HG03159 (cell line): ENCODE data around the gene IDI2.
"Not testable (repeated sequence)": the region's sequence is repeated elsewhere in the genome, so short reads cannot be mapped to it uniquely, and the experiment has no call there.

ENCODE experiments used
- ATAC-seq: cut with Tn5 transposase; IDR thresholded peaks from one replicate; pipeline ENCODE4 v1.9.1; 2021; ENCODE audit warnings: mild to moderate bottlenecking, moderate library complexity; ENCODE audit not compliant: unreplicated experiment

IDI2 gene

DNA sequence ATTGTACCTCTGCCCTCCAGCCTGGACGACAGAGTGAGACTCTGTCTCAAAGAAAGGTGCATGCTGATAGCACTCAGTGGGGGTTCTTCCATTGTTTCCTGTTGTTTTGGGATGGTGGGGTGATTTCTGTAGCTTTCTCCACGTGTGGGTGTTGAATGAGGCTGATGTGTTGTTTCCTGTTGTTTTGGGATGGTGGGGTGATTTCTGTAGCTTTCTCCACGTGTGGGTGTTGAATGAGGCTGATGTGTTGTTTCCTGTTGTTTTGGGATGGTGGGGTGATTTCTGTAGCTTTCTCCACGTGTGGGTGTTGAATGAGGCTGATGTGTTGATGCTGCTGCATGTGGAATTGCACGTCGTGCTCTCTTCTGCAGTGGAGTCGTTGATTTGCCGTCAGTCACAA lies 15.7 kb downstream of the IDI2 start:
- not testable (repeated sequence) for ATAC-seq

DNA sequence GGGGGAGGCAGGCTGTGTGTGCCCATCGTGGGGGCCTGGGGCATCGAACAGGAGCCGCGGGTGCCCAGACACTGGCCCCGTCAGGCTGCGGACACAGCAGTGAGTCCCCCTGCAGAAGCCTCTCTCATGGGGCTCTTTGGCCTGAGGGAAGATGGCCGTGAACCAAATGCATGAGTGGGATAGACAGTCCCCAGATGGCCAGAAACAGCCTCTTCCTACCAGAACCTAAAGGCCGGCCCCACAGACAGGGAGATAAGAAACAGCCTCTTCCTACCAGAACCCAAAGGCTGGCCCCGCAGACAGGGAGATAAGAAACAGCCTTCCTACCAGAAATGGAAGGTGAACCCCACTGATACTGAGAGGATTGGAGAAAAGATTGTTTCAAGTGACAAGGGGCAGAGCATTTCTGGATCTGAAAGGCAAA lies 16.6 kb downstream of the IDI2 start:
- ATAC-seq, result no peak

DNA sequence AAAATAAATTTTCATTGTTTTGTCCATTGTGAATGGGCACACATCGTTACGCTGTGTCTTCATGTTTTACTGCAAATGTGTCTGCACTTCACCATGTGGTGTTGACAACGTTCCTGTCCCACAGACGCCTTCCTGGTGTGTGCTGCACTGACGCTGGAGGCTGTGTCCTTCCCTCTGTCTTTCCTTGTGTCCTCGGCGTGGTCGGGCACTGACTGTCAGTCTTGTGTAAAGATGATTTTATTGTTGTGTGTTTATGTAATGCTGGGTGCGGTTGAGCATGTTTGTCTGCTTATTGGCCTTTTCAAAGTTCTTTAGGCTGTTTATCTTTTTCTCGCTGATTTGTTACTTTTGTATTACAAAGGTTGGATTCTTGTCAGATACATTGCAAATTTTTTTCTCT lies 18.1 kb downstream of the IDI2 start:
- no peak for ATAC-seq

DNA sequence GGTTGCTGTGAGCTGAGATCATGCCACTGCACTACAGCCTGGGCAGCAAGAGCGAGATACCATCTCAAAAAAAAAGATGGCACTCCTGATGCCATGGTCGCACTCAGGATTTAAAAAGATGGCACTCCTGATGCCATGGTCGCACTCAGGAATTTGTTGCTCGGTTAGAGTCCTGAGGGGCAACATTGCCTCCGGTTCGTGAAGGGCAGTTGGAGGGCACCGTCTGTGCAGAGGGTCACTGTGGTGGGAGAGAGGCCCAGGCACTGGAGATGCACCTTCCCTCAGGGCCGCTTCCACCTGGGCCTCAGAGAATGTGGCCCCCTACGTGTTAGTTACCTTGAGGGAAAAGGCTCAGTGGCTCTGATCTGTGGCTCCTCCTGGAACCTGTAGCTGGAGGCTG lies 19.1 kb downstream of the IDI2 start:
- no peak for ATAC-seq

DNA sequence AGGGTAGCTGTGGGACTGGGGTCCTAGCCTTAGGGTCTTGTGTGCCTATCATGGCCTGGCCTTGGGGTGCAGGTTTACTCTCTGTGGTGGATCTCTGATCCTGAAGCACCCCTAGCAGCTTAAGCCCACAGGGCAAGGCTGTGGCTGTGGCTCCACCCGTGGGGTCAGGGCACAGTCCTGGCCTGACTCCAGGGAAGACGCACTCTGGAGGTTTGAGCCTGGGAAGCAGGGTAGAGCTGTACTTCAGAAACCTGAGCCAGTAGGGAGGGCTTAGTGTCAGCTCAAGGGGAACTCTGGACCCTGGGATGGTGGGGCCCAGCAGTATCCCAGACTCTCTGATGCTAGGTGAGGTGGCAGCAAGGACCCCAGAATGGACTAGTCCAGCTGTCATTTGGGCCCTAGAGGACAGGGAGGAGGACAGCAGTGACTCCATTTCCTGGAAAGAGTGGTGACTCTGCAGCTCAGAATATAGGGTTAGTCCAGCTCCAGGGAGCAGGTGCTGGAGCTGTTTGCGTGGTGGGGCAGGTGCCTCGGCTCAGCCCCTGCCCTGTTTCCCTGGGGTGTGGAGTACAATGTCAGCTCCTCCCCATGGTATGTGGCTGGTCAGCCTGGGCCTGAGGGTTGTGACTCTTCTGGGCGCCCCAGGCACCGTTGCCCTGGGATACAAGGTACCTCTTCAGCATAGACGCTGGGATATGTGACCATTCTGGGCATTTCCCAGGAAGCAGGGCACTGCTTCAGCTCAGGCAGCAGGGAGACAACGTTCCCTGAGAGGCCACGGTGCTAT lies 21.6 kb downstream of the IDI2 start:
- no peak for ATAC-seq

DNA sequence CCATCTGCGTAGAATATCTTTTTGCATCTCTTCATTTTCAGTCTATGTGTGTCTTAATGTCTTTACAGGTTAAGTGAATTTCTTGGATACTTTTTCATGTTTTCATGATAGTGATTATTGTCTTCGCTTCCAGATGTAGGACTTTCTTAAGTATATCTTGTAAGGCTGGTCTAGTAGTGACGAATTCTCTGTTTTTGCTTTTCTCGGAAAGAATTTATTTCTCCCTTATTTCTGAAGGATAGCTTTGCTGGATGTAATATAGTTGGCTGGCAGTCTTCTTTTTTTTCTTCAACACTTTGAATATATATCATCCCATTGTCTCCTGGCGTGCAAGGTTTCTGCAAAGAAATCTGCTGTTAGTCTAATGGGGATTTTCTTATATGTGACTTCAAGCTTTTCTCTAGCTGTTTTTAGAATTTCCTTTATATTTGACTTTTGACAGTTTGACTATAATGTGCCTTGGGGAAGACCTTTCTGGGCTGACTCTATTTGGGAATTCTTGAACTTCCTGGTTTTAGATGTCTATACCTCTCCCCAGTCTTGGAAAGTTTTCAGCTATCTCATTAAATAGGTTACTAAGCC lies 23.1 kb downstream of the IDI2 start:
- ATAC-seq, result no peak

DNA sequence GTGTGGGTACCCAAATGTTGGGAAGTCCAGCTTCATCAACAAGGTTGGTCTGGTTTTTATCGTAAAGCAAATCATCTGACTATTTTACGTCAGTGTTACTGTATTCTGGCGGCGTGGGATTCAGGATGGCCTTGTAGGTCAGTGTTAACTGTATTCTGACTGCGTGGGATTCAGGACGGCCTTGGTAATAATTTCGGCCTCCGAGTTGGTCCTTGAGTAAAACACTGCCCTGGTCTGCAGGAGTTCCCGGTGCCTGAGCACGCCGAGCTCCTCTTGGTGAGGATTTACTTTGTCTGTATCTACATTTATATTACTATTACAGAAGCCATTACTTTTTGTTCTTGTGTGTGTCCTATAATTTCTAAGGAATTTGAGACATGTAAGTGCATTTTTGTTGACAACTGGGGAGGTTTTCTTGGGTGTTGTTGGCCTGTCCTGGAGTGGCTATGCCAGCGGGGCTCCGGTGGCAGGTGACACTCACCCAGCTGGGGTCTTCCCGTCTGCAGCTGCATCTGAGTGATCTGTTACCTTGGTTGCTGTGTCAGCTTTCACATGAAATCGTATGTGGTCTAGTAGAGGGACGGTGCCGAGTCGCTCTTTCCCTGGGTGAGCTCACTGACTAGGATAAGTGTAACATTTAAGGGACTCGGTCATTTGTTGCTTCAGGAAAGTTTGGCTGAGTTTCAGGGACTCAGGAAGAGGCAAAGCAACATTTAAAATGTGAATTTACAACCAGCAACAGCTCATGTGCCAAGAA lies 28.2 kb downstream of the IDI2 start:
- no peak for ATAC-seq

DNA sequence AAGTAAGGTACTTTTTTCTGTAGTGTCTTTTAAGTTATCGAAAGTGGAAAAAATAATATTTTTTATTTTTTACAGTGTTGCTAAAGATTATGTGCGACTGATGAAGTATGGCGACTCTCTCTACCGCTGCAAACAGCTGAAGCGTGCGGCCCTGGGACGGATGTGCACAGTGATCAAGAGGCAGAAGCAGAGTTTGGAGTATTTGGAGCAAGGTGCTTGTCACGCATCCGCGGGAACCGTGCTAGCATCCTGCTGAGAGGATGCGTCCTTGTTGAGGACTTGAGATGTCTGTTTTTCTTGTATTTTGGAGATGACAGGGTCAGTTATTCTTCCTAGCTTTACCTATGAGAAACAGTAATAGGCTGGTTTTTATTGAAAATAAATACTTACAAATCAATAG lies 29.6 kb downstream of the IDI2 start:
- no peak for ATAC-seq

DNA sequence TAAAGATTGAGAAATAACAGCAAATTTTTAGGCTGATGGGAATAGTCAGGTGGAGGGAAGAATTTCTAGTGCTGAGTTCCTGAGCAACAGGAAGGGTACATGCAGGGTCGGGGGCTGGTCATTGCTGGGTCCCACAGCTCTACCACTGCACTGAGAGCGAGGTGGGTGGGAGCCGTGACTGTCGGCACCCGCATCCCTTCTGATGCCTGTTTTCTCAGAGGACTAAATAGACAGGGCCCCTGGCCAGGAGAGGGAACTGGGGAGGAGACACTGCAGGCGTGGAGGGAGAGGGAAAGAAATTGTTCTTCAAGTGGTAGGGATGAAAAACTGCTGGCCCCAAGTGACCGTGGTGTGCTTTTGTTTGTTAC lies 30.1 kb downstream of the IDI2 start:
- no peak for ATAC-seq

DNA sequence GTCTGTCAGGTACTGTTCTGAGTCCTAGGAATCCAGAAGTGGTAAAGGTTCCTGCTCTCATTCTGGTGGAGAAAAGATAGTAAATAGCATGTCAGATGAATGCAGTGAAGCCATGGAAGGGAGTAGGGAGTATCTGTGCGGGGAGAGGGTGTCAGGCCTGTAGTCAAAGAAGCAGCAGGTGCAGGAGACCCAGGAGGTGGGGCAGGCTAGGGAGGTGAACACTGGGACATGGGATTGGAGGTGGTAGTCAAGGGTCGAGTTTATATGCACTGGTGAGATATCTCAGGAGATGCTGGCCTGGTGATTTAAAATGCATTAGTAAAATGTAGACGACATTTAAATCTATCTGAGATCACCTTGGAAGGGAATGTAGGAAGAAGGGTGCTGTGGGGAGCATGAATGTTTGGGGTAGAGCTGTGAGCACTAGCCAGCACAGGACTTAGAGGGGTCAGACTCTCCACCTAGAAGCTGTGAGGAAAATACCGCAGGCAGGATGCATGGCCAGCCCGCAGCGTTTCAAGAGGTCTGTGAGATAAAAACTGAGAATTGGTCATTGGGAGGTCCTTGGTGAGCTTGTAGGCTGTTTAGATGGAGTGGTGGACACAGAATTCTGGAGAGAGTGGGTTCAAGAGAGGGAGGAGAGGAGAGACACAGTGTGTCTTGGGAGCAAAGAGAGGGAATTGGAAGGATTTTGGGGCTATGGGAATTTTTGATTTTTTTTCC lies 30.7 kb downstream of the IDI2 start:
- ATAC-seq, result no peak

DNA sequence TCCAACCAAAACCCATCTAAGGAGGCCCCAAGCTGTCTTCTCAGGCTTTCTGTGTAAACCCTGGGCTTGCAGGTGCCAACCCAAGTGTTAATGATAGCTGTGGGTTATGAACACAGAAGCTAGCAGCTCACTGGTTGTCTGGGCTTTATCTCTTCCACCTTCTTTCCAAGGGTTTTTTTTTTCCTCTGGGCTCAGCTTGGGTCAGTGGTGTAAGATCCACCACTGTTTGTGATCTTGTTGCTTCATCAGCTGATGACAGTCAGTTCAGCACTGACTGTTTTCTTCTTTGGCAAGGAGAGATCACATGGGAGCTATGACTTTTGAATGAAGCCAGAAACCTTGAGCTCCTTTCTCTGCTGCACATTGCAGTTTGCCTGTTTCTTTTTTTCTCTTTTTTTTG lies 32.8 kb downstream of the IDI2 start:
- ATAC-seq, result no peak

DNA sequence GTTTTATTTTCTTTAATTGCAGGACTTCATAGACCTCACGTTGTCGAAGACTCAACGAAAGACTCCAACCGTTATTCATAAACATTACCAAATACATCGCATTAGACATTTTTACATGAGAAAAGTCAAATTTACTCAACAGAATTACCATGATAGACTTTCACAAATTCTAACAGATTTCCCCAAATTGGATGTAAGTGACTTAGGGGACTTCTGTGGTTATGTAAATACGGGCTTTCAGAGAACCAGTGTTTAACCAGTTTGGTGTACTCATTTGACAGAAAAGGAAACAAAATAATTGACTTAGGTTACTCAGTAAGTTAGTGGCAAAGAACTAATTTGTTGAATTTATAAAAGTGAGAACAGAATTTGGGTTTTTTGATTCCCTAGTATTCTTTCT lies 33.2 kb downstream of the IDI2 start:
- ATAC-seq, result no peak

DNA sequence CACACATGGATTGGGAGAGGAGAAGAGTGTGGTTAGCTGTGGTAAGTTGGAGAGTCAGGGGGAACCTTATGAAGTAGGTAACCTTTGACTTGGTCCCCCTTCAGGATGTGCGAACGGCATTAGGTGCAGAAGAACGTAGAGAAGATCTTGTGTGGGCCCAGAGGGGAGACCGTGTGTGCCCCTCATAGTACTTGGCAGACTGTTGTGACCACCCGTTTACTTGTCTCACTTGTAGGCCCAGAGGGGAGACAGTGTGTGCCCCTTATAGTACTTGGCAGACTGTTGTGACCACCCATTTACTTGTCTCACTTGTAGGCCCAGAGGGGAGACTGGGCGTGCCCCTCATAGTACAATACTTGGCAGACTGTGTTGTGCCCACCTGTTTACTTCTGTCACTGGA lies 34.9 kb downstream of the IDI2 start:
- no peak for ATAC-seq

DNA sequence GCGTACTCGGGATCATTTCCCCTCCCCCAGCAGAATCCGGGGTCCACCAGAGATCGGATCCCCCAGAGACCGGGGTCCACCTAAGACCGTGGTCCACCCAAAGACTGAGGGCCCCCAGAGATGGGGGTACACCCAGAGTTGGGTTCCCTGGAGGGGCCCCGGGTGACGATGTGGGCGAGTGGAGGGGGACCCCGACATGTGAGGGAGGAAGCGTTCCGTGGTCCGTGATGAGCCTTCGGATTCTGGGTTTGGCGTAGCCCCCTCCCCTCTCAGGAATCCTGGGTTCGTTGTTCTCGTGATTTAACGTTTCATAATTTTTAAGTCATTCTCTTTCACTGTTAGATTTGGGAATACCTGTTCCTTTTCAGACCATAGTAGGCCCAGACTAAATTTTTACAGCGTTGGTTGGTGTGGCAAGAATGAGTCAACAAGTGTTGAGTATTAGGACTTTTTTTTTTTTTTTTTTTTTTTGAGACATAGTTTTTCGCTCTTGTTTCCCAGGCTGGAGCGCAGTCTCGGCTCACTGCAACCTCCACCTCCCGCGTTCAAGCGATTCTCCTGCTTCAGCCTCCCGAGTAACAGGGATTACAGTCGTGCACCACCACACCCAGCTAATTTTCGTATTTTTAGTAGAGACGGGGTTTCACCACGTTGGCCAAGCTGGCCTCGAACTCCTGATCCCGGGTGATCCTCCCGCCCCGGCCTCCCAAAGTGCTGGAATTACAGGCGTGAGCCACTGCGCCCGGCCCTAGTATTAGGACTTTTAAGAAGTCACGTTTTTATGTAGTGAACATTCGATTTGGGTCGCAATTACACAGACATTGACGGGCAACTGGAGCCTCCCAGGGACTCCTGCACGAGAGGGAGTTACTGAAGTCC lies 36.8 kb downstream of the IDI2 start:
- ATAC-seq, result peak; percentile 22

DNA sequence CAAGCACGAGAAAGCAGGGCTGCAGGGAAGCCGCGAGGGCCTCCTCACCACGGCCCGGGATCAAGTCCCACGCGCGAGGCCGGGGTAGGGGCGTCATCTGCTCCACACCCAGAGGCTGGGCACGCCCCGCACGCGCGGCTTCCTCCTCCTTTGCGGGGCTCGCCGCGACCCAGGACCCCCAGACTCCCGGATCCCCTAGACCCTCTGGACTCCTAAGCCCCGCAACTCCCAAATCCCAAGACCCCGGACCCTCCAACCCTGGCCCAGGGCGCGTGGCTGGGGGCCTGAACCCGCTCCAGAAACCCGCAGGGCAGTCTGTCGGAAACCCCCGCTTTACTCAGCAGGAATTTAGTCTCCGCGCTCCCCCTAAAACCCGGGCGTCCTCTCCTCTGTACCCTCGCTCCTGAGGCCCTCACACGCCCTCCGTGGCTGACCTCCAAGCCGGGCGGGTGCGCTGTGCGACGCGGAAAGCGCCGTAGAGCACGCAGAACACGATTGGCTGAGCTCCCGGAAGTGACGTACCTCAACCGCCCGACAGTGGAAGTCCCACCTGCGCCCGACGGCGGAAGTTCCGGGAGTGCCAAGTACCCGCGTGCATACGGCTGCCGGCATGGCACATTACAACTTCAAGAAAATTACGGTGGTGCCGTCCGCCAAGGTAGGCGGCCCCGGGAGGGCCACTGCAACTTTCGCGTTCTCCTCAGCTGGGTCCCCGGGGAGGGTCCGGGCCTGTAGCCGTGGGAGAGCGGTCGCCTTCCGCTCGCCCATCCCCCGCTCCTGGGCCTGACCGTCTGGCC lies 37.6 kb downstream of the IDI2 start, which contains the start of gene GTPBP4:
Gene GTPBP4 (plus strand): TSS at position 565 of the 797 bp plus-strand sequence. CDS start 46 bp downstream, at position 611.
- ATAC-seq, result peak; percentile 95

DNA sequence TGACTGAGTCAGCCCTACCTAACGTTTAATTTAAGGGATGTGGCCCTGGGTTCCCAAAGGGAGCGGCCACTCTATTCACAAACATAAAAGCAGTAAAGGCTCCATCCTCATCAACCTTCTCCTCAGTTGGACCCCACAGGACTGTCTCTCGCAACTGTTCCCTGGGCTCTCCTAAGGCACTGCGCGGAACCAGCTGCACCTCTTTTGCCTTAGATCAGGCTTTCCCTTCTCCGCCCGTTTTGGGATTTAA lies 38.1 kb downstream of the IDI2 start:
- no peak for ATAC-seq

DNA sequence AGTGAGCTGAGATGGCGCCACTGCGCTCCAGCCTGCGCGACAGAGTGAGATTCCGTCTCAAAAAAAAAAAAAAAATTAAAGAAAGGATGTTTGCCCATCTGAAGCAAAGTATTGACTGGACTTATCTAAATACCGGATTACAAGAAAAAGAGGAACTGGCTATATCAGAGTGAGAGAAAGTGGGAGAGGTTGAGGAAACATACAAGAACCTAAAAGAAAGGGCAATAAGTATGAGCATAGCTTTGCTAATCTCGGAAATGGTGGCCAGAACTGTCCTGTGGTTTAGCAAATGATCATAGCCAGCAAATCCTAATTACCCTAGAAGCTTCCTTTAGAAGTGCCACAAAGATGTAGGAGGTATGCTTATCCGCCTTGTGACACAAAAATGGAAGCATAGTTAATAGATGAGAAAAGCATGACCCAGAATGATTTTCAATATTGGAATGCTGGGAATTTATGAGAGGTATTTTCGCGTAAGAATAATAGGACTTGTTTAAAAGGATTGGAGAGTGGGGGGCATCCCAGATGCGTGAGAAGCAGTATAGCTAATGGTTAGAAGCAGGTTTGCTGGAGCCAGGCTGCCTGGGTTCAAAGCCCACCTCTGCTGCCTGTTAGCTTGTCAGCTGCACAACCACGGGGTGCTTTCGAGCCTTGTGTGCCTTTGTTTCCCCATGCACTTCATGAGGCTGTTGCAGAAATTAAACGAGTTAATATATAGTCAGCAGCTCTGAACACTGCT lies 38.6 kb downstream of the IDI2 start:
- no peak for ATAC-seq

DNA sequence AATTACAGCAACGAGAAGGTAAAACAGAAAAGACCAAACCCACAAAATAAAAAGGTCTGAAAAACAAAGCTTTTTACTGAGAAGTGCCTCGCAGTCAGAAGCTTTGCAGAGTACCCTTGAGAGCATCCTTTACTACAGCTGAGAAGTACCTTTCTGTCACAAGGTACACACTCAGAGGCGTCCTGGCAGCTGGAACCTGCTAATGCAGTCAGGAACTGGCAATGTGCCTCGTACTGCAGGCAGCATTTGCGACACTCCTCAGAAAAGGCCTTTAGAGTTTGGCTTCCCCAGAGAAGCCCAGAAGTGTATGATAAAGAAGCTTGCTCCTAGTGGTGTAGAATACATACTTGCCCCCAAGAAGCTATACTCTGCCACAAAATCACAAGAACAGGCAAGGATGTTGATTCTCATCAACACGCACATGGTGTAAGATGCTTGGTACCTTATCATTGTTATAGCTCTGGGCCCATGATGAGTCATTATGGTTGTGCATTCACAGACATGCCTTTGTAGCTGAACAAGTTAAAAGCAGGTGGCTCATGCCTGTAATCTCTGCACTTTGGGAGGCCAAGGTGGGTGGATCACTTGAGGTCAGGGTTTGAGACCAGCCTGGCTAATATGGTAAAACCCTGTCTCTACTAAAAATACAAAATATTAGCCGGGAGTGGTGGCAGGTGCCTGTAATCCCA lies 39.4 kb downstream of the IDI2 start:
- no peak for ATAC-seq

DNA sequence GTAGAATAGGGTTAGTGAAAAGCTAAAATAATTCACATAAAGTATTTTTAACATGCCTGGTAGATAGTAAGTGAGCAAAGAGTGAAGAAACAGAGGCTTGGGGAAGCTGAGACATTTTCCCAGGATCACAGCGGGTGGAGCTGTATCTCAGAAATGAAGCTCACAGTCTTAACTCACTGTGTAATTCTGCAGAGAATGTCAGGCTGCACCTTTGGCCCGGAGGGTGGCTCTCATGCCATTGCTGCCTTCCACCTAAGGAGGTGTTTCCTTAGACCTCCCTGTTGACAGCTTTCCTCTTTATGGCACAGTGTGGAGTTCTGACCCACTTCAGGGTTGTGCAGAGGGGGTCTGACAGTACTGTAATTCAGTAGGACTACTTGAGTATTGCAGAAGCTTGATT lies 40.3 kb downstream of the IDI2 start:
- no peak for ATAC-seq
